ENCODE measurements around the gene DYNLT2. TPM values are rescaled to one million over a fixed set of nuclear protein-coding genes. Genes with fewer than 3 reads are reported as not detected.

Gene DYNLT2
- total RNA-seq, 2 experiments from 2014 or later = 2.0 TPM

DNA sequence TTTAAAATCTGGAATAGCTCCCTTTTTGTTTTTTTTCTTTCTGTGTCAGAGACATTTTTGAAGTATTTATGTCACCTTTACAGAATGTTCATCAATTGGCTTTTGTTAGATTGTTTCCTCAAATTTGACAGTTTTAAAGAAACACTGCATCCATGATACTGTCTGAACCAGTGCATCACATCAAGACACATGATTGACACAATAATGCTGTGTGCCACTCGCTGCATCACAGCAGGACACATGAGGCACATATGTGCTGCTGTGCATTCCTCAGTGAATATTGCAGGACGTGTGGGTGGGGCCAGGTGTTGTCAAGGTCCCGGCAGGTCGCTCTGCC lies 37.4 kb upstream of the DYNLT2 start:
- no peak for DNase-seq
- Mint-ChIP-seq H3K9me3 (no peaks in the 10 kb centered on the region), H3K27me3 (peaks cover 47% of the 10 kb centered on the region), H3K36me3 (peaks cover 5% of the 10 kb centered on the region), H3K4me1 (peaks cover 13% of the 10 kb centered on the region), H3K27ac (no peak overlapping the region), H3K4me3 (no peak overlapping the region)

DNA sequence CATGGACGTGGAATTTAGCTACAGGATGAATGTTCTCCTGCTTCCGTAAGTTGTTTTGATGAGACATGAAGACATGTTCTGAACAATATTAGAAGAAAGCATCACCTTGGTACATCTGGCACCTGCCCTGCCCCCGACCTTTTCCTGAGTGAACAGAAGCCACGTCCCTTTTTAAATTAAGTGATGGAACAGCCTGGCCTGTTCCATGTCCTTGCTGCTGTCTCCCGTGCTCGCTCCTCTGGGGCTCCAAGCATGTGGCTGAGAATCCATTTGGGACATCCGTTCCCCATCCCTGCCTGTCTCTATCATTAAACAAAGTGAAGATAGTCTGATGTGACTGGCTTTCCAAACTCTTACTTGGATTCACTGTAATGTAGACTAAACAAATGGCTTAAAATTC lies 36.4 kb upstream of the DYNLT2 start:
- Mint-ChIP-seq H3K36me3 (peaks cover 13% of the 10 kb centered on the region), H3K27ac (no peak overlapping the region)

DNA sequence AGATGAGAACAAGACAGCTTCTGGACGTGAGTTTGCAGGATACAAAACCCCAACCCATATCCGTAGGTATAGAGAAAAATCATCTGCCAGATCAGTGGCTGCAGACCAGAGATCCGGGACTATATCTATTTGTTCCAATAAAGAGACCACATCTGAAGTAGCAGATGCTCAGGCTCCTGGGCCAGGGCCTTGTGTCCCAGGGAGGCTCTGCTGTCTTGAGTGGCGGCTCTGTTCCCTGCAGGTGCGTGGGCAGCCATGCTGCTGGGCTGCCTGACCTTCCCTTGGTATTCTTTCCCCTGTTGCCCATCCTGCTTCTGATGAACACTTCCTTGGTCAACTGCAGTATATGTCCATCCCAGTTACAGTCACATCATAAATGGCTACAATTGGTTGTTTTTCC lies 35.0 kb upstream of the DYNLT2 start:
- peaks cover 23% of the 10 kb centered on the region for H3K27me3 Mint-ChIP-seq
- H3K4me3 Mint-ChIP-seq = no peak overlapping the region
- H3K9me3 Mint-ChIP-seq = no peaks in the 10 kb centered on the region
- H3K27ac Mint-ChIP-seq = no peak overlapping the region
- H3K4me1 Mint-ChIP-seq = peaks cover 13% of the 10 kb centered on the region
- H3K36me3 Mint-ChIP-seq = peaks cover 19% of the 10 kb centered on the region
- DNase-seq = no peak

More for the DNA sequence above, 36.4 kb upstream of the DYNLT2 start:
- Mint-ChIP-seq H3K9me3 (no peaks in the 10 kb centered on the region), H3K4me1 (peaks cover 13% of the 10 kb centered on the region), H3K4me3 (no peak overlapping the region), H3K27me3 (peaks cover 38% of the 10 kb centered on the region)
- DNase-seq = no peak

DNA sequence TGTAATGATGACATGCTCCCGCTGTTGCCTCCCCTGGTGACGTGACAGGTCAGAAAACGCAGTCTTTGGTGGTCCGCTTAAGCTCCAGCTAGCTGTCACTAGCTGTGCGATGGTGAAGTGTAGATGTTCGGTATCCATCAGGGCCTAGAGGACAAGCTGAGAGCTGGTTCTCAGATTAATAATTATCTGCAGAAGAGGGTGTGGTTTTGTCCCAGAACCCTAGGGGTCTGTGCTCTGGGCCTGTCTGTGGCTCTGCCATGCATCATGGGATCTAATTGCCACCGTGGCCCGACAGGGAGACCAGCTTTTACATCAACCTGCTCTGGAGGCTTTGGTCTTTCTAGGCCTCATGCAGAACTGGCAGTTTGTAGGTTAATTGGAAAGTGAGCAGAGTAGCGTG lies 34.2 kb upstream of the DYNLT2 start:
- no peak overlapping the region for H3K4me3 Mint-ChIP-seq
- H3K9me3 Mint-ChIP-seq = no peaks in the 10 kb centered on the region
- H3K27ac Mint-ChIP-seq = no peak overlapping the region
- peaks cover 24% of the 10 kb centered on the region for H3K36me3 Mint-ChIP-seq
- H3K27me3 Mint-ChIP-seq = peaks cover 15% of the 10 kb centered on the region
- no peak for DNase-seq
- peaks cover 9% of the 10 kb centered on the region for H3K4me1 Mint-ChIP-seq

DNA sequence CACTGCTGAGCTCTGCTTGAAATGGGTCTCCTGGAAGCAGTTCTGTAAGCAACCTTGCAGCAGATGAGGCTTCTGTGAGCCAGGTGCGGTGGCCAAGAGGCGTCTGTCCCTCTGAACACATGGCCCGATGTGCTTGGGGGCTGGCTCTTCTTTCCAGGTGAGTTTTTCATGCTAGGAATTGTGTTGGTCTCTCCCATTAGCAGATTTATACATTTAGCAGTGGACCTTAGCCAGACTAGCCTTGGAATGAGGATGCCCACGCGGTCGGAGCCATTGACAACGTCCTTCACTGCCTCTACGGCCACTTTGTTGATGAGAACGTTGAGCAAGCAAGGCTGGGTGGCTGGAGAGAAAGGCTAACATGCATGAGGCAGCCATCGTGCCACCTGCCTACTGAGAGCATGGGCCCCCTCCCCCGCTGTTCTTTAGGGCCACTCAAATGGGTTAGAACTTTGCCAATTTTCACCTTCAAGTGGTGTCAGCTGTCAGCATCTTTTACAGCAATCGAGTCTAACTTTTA lies 33.5 kb upstream of the DYNLT2 start:
- DNase-seq = no peak
- Mint-ChIP-seq H3K27ac (no peak overlapping the region), H3K4me3 (no peak overlapping the region), H3K27me3 (peaks cover 11% of the 10 kb centered on the region), H3K36me3 (peaks cover 31% of the 10 kb centered on the region), H3K4me1 (peaks cover 3% of the 10 kb centered on the region), H3K9me3 (no peaks in the 10 kb centered on the region)

DNA sequence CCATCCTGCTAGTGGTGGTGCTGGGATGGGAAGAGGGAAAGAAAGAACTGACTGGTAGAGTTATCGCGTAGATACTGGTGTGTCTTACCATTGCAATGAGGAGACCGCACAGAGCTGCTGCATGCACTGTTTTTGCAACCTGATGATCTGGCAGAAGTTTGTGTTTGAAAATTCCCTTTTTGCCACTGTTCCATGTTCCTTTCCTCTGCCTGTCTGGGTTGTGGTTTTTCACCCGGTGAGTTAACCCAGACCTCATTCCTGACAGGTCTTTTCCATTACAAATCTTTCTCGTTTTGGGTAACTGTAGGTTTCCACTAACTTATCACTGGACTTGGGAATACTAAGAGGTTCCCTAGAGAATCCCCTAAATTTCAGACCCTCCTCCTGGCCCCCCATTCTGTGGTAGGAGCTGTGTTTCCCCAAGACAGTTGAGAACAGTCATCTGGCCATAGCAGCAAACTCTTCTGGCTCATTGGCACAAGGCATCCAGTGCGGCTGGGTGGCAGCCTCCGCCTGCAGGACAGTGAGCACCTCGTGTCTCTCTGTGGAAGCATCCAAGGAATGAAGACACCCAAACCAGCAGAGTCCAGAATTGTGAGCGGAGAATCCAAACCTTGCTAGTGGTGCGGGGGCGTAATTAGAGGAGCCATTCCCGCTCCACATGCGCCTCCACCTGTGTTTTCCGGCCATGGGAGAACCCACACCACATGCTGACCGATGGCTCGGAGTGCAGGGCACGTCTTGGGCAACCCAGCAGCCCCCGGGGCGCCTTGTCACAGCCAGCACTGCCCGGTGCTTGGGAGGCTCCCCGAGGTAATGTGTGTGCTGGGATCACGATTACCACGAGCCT lies 32.8 kb upstream of the DYNLT2 start:
- peaks cover 31% of the 10 kb centered on the region for H3K36me3 Mint-ChIP-seq
- no peaks in the 10 kb centered on the region for H3K4me1 Mint-ChIP-seq
- no peaks in the 10 kb centered on the region for H3K9me3 Mint-ChIP-seq
- no peak for DNase-seq
- no peak overlapping the region for H3K4me3 Mint-ChIP-seq
- no peak overlapping the region for H3K27ac Mint-ChIP-seq
- H3K27me3 Mint-ChIP-seq = peaks cover 4% of the 10 kb centered on the region

DNA sequence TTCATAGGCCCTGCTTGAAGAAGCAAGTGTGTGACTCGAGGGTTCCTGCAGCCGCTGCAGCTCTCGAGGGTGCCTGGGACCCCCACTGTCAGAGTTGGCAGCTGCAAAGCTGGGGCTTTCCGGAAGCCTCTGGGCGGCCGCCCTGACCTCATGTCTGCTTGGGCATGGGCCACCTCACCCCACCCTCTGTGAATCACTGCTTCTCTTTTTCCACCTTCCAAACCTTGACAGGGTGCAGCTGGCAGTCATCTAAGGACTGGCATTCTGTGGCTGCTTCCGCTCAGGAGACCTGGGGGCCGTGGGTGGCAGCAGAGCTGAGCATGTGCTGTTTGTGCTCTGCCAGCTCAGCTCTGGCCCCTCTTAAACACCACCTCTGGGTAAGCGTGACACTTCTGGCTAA lies 32.0 kb upstream of the DYNLT2 start:
- Mint-ChIP-seq H3K27me3 (no peaks in the 10 kb centered on the region), H3K4me3 (no peak overlapping the region), H3K27ac (no peak overlapping the region), H3K36me3 (peaks cover 31% of the 10 kb centered on the region), H3K9me3 (no peaks in the 10 kb centered on the region), H3K4me1 (no peaks in the 10 kb centered on the region)
- DNase-seq = no peak

DNA sequence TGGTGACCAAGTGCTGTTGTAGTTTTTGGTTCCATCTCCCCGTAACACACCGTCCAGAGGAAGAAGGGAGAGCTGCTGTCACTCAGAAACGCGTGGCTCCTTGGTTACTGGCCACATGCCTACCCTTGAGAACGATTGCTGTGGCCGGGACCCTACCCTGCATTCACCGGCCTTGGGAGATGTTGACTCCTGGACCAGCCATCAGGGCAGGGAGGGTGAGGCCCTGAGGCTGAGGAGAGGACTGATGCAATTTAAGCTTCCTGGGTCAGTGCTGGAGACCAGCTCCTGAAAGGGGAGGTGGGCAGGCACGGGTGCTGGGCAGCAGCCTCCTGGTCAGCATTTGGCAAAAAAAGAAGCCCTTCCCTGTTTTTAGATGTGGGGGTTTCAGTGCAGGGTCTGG lies 31.6 kb upstream of the DYNLT2 start:
- H3K27ac Mint-ChIP-seq = no peak overlapping the region
- no peaks in the 10 kb centered on the region for H3K27me3 Mint-ChIP-seq
- H3K9me3 Mint-ChIP-seq = no peaks in the 10 kb centered on the region
- DNase-seq = no peak
- no peaks in the 10 kb centered on the region for H3K4me1 Mint-ChIP-seq
- no peak overlapping the region for H3K4me3 Mint-ChIP-seq
- H3K36me3 Mint-ChIP-seq = peaks cover 31% of the 10 kb centered on the region

DNA sequence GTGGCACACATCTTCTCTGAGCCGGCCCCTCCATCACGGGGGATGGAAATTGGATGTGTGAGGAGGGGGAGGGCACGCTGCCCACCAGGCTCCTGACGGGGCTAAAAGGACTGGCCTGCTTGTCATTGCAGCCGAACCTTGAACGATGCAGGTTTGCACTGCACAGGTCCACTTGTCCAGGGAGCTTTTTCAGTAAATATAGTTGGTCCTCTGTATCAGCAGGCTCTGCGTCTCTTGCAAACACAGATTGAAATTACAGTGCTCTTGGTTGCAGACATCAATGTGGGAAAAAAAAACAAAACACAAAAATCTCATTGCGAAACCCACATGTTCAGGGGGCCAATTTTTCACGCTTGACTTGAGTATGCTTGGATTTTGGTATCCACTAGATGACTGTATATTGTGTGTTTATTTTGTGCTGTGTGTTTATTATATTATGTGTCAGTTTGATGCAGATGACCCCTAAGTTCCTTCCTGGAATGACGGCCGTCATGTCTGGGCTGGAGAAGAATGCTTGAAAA lies 29.3 kb upstream of the DYNLT2 start:
- Mint-ChIP-seq H3K4me3 (no peak overlapping the region), H3K4me1 (no peaks in the 10 kb centered on the region), H3K27ac (no peak overlapping the region), H3K9me3 (no peaks in the 10 kb centered on the region), H3K36me3 (peaks cover 31% of the 10 kb centered on the region), H3K27me3 (no peaks in the 10 kb centered on the region)
- DNase-seq = no peak

DNA sequence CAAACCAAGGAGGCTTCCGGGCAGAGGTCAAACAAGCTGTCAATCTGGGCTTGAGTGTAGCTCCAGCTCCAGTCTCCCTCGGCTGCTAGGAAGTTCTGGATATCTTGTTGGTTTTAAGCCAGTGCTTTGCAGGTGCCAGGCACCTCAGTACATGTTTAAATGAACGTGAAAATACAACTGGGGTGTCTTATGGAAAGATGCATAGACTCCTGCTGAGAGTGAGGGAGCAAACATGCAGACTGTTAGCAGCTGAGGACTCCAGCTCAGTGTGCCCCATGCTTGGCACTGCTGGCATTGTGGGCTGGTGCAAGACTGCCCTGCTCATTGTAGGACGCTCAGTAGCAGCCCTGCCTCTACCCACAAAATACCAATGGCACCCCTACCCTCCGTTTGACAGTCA lies 28.5 kb upstream of the DYNLT2 start:
- DNase-seq = no peak
- Mint-ChIP-seq H3K27ac (no peak overlapping the region), H3K4me1 (no peaks in the 10 kb centered on the region), H3K9me3 (no peaks in the 10 kb centered on the region), H3K27me3 (no peaks in the 10 kb centered on the region), H3K36me3 (peaks cover 33% of the 10 kb centered on the region), H3K4me3 (no peak overlapping the region)

DNA sequence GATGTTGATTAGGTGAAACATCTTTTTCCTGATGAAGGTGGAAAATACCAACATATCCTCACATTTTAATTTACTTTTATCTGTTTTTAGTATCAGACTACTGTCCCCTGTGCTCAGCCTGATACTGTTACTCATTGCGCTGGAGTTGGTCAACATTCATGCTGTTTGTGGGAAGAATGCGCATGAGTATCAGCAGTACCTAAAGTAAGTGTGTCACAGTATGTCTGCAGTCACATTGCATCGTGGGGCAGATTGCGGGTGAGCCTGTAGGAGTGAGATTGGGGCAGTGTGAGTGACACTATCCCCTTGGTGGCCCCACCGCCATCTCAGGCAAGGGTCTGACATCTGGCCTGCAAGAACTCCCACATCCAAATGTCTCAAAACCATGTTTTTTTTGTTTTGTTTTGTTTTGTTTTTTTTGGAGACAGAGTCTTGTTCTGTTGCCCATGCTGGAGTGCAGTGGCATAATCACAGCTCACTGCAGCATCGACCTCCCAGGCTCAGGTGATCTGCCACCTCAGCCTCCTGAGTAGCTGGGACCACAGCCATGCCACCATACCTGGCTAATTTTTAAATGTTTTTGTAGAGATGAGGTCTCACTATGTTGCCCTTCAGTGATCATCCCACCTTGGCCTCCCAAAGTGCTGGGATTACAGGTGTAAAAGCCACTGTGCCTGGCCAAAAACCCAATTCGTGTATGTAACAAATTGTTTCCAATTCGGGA lies 27.9 kb upstream of the DYNLT2 start:
- no peaks in the 10 kb centered on the region for H3K4me1 Mint-ChIP-seq
- no peaks in the 10 kb centered on the region for H3K9me3 Mint-ChIP-seq
- H3K4me3 Mint-ChIP-seq = no peak overlapping the region
- H3K27ac Mint-ChIP-seq = no peak overlapping the region
- H3K36me3 Mint-ChIP-seq = peaks cover 32% of the 10 kb centered on the region
- H3K27me3 Mint-ChIP-seq = no peaks in the 10 kb centered on the region
- DNase-seq = no peak

DNA sequence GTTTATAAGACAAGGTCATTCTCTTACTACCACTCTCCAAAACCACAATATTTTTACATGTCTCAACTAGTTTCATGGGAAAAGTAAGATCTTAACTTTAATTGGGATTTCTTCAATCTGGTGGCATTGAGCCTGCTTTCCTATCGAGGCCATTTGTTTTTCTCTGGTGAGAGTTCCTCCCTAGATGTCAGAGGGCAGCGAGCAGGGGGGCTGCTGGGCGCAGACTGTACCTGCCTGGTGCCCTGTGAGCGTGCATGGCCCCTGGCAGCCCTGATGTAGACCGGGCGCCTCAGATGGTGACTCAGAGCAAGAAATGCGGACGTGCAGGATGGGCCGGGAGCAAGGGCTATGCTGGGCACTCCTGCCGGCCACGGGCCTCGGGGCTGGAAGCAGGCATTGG lies 27.3 kb upstream of the DYNLT2 start:
- Mint-ChIP-seq H3K9me3 (no peaks in the 10 kb centered on the region), H3K4me3 (no peak overlapping the region), H3K27ac (no peak overlapping the region), H3K4me1 (no peaks in the 10 kb centered on the region), H3K36me3 (peaks cover 27% of the 10 kb centered on the region), H3K27me3 (no peaks in the 10 kb centered on the region)
- no peak for DNase-seq

DNA sequence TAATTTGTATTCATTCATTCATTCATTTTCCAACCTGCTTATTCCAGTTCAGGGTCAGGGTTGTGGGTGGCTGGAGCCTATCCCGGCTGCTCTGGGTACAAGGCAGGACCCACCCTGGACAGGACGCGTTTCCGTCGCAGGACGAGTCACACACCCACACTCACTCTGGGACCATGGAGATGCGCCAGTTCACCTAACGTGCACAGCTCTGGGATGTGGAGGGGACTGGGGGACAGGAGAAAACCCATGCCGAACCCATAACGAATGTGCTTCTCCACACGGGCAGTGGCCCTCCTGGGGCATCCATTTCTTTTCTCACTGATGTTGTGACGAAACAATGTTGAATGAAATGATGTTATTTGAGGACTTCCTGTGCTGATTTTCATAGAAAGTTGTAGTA lies 26.5 kb upstream of the DYNLT2 start:
- Mint-ChIP-seq H3K36me3 (peaks cover 21% of the 10 kb centered on the region), H3K9me3 (no peaks in the 10 kb centered on the region)
- no peak for DNase-seq

DNA sequence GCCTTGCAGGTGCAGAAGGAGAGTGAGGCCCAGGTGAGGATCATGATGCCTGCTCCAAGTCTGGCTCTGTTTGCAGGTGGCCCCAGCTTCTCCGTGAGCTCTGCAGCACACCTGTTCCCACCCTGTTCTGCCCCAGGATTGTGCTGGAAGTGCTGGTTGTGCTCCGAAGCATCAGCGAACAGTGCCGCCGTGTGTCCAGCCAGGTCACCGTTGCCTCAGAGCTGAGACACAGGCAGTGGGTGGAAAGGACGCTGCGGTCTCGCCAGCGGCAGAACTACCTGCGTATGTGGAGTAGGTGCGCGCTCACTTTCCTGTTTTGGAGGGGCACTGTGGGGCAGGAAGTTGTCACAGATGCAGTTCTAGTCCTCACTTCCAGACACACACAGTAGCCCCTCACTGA lies 25.0 kb upstream of the DYNLT2 start:
- Mint-ChIP-seq H3K27ac (no peak overlapping the region), H3K4me3 (no peak overlapping the region), H3K4me1 (no peaks in the 10 kb centered on the region), H3K36me3 (peaks cover 20% of the 10 kb centered on the region), H3K9me3 (no peaks in the 10 kb centered on the region), H3K27me3 (no peaks in the 10 kb centered on the region)
- no peak for DNase-seq

More for the DNA sequence above, 26.5 kb upstream of the DYNLT2 start:
- H3K4me1 Mint-ChIP-seq = no peaks in the 10 kb centered on the region
- no peaks in the 10 kb centered on the region for H3K27me3 Mint-ChIP-seq
- no peak overlapping the region for H3K4me3 Mint-ChIP-seq
- H3K27ac Mint-ChIP-seq = no peak overlapping the region

DNA sequence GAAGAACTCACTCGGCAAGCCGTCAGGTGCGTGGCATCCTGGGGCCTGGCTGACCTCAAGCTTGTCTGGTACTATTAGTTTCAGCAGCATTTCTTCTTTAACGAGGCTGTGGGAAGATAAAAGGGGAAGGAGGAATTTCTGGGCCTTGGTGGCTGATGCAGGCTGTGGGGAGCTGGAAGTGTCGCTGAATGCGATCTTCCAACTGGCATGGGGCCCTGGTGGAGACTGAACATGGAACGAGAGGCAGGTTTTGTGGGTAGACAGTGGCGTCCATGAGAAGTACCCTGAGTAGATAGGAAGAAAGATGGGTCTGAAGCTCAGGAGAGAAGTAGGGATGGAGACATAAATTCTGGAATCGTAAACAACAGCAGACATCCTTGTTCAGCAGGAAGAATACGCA lies 23.9 kb upstream of the DYNLT2 start:
- DNase-seq = no peak

More for the DNA sequence above, 23.9 kb upstream of the DYNLT2 start:
- peak overlapping the region; percentile 50 for H3K27ac Mint-ChIP-seq
- H3K4me3 Mint-ChIP-seq = no peak overlapping the region
- peaks cover 12% of the 10 kb centered on the region for H3K36me3 Mint-ChIP-seq
- H3K9me3 Mint-ChIP-seq = no peaks in the 10 kb centered on the region
- H3K4me1 Mint-ChIP-seq = no peaks in the 10 kb centered on the region
- no peaks in the 10 kb centered on the region for H3K27me3 Mint-ChIP-seq

Data from activated naive CD8-positive, alpha-beta T cell treated with anti-CD3 and anti-CD28 coated beads for 36 hours (primary cell).